Measurements from ENCODE around the gene ASAP2.
"Not testable (repeated sequence)": the region's sequence is repeated elsewhere in the genome, so short reads cannot be mapped to it uniquely, and the experiment has no call there.

GRCh38 chr2:9216143-9216542 is 9.5 kb downstream of the ASAP2 start:
- TF ChIP-seq POLR2A (IDR thresholded peaks at IDR 0.05; ENCODE audit: low read depth, low read length); POLR2AphosphoS5 (IDR thresholded peaks at IDR 0.05; ENCODE audit: low read depth, low read length); TAF1 (IDR thresholded peaks at IDR 0.05; ENCODE audit: borderline replicate concordance, low read depth, low read length): not testable (repeated sequence)
